Measurements from ENCODE around the gene TUBA1C. TPM values are rescaled to one million over a fixed set of nuclear protein-coding genes. Genes with fewer than 3 reads are reported as not detected.

Gene TUBA1C
- total and polyA plus RNA-seq, 9 of the 15 experiments (the other 6 are each of a cell fraction or from before 2014, with no cell fraction given): 755 to 3,012 (median 914) TPM

- TF ChIP-seq MGA (IDR thresholded peaks at IDR 0.05) (0 out of 2 replicates have a peak, but pooled peaks have one; percentile 9), FIP1L1 (IDR thresholded peaks at IDR 0.05; ENCODE audit: low read depth, low read length, poor library complexity, severe bottlenecking) (no peak), TARDBP (IDR thresholded peaks at IDR 0.05) (no peak), L3MBTL2 (IDR thresholded peaks at IDR 0.05) (peak; percentile 53), SRF (CRISPR knock-in tag; IDR thresholded peaks at IDR 0.05) (no peak), ARID4B (CRISPR knock-in tag; IDR thresholded peaks at IDR 0.05) (no peak), NFXL1 (CRISPR knock-in tag; IDR thresholded peaks at IDR 0.05) (no peak), FOXK2 (conservative IDR thresholded peaks at IDR 0.05 in 1 of 2, IDR thresholded peaks at IDR 0.05 in 1 of 2; ENCODE audit: low read depth in 2 of 2) (no peak), ZNF395 (CRISPR knock-in tag; IDR thresholded peaks at IDR 0.05) (no peak)
Observed at GRCh38 chr12:49223590-49224369, 41.1 kb upstream of the TUBA1C start (continued).

Data from K562 (cell line).